Stimulated activated CD4-positive, alpha-beta T cell treated with anti-CD3 and anti-CD28 coated beads, Interleukin-12 subunit alpha, Interleukin-12 subunit beta, amount 100 ng/mL, for 4 hours (primary cell): ENCODE data around the gene S100A12.

Source experiments
- DNase-seq: peaks from one replicate; pipeline ENCODE4 v3.0.0-alpha.2; 2020

S100A12 gene

GRCh38 chr1:153396461-153396860 is 21.0 kb upstream of the S100A12 start:
- DNase-seq = no peak

DNA sequence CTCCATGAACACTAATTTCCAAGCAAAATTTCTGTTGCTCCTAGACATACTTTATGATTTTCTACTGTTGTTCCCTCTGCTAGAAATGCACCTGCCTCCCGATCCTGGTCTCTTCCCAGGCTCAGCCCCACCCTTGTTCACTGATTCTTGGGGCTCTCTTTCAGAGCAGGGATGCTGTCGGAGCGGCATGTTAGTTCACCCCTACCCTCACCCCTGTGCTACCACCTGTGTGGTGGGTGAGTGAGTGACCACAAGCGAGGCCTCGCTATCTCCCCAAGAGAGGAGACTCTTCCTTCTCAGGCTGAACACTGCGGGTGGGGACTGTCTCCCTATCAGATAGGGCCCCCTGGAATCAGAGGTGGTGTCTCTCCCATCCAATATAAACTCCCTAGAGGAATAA is 20.4 kb upstream of the S100A12 start:
- no peak for DNase-seq

DNA sequence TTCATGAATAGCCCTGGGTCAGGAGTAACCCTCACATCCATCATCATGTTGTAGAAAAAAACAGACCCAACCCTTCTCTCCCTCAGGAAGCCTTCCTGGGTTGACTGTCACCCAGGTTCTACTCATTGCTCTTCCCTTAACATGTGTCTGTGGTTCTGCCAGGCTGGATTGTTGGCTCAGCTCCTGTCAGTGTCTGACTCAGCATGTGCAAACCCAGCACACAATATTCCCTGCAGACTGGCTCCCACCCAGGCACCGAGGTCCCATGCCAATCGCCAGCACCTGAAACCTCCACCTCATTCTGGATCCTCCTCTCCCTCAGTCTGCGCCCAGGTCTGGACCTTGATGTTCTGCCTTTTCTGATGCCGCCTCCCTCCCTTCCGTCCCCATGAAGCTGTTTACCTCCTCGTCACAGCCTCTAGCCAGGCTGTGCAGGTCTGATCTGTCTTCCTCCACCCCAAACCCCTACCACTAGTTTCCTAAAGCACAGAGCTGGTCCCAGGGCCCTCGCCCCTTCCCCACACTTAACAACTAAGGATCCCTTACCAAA is 19.8 kb upstream of the S100A12 start:
- no peak for DNase-seq

- DNase-seq = no peak
These were observed 19.0 kb upstream of the S100A12 start for GRCh38 chr1:153394391-153394790.

GRCh38 chr1:153393926-153394325 is 18.5 kb upstream of the S100A12 start:
- DNase-seq = no peak

- DNase-seq = no peak
These were observed 17.4 kb upstream of the S100A12 start for GRCh38 chr1:153392822-153393221.

DNA sequence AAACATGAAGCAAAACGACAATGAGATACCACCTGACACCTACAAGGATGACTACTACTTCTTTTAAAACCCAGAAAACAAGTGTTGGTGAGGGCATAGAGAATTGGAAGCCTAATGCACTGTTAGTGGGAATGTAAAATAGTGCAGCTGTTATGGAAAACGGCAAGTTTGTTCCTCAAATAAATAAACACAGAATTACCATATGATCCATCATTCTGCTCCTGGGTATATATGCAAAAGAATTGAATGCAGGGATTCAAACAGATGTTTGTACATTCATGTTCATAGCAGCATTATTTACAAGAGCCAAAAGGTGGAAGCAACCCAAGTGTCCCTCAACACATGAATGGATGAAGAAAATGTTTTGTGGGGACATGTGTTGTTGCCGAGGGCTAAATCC is 16.8 kb upstream of the S100A12 start:
- no peak for DNase-seq

GRCh38 chr1:153390938-153391710 is 15.7 kb upstream of the S100A12 start, which contains the start of gene S100A8:
Gene S100A8 (minus strand): TSS chr1:153391073. CDS start chr1:153390535, 538 bp downstream.
- no peak for DNase-seq

DNA sequence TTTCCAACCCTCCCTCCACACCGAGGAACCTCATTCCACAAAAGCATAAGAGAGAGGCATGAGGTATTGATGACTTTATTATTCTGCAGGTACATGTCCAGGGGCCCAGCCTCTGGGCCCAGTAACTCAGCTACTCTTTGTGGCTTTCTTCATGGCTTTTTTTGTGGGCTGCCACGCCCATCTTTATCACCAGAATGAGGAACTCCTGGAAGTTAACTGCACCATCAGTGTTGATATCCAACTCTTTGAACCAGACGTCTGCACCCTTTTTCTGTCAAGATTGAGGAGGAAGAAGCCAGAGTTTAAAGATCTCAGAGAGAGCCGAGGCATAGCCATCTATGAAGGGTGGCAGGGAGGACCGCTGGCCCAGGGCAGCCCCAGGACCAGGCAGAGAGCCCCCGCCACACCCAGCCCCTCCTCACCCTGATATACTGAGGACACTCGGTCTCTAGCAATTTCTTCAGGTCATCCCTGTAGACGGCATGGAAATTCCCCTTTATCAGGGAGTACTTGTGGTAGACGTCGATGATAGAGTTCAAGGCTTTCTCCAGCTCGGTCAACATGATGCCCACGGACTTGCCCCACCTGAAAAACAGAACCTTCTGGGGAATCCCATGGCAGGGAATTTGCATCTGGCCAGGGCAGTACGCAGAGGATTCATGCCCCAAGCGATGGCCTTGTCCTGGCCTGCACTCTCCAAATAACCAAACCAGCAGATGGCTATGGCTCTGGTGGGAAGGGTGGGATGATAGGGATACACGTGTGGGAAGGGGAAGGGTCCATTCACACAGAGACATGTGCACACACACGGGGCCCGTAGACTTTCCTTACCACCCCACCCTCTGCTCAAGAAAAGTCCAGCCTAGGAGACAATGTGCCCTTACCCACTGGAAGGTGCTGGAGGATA is 14.8 kb upstream of the S100A12 start:
- no peak for DNase-seq

DNA sequence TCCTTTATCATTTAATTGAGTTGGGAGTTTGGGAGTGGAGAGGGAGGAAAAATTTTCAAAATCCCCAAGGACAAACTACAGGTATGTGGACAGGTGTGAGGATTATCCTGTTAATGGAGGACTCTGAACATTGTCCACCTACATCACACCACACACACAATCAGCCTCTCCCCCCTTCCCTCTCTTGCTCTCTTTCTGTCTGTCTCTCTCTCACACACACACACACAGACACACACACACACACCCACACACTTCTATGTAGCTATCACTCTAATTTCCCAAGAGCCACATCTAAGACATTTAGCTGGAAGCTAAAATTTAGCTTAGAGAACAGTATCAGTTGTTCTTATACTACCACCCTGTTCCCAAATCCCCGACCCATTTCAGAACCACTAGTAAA is 14.0 kb upstream of the S100A12 start:
- DNase-seq = no peak

DNA sequence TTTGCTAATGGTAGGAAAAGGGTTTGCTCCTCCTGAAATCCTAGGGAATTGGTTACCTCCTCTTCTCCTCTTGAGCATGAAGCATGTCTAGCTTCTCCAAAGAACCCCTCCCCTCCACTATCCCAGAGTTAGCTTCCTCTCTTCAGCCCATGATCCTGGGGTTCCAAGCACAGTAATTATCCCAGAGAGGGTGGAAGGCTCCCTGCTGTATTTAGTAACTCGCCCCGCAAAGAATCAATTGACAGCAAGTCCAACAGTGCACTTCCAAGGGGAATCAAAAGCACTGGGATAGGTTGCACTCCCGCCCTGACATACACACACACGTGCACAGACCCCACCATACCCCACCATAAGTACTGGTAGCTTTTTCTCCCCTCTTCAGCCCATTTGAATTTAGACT is 12.4 kb upstream of the S100A12 start:
- DNase-seq = no peak

DNA sequence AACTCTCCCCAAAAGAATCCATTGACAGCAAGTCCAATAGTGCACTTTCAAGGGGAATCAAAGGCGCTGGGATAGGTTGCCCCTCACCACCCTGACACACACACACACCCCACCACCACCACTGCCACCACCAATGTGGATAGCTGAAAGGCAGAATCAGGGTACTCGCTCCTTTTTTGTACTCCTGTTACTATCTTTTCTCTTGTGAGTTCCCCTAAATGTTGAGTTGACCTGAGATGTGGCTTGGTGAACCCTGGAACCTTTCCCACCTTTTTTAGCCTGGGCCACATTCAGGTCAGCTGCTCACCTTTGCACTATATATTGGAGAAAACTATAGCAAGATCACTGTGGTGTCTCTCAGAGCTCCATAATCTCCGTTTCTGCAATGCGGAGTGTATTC is 11.6 kb upstream of the S100A12 start:
- no peak for DNase-seq

DNA sequence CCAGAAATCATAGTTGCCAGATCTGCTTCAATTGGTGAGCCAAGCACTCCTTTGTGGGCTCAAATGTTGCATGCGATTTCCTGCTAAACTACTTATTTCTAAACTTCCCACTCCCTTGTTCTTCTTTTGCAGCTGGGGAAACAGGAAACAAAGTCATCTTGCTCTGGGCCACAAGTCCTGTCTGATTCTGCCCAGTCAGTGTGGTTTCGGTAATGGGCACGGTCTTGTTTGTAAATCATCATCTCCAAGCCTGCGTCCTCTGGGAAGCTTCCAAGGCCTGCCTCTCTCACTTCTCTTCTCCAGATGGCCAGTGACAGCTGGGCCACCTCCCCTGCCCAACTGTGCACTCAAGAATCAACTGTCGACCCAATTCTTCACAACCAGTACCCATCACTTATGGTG is 11.1 kb upstream of the S100A12 start:
- DNase-seq = no peak

DNA sequence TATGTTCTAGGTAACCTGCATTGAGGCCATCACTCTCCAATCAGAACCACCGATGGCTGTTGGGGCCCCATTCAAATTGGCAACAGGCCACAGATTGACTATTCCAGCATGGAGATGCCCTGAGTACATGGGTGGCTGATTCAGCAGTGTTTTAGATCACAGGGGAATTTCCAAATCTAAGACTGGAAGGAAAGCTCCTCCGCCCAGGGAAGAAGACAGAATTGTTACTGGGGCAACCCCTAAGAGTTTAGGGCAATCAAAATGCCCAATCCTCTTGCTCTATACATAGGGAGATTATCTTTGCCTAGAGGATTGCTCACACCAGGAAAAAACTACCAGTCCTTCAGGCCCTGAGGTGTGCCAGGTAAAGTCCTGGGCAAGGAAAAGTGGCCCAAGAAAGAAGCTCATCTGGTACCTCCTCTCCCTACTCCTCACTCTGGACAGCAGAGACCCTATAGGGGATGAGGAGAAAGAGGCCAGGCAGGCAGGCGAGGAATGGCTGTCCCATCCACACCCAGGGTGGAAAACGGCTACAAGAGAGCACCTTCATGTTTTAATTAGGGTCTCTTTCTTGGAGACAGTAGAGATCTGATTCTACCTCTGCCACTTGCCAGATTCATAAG is 9.6 kb upstream of the S100A12 start:
- no peak for DNase-seq

DNA sequence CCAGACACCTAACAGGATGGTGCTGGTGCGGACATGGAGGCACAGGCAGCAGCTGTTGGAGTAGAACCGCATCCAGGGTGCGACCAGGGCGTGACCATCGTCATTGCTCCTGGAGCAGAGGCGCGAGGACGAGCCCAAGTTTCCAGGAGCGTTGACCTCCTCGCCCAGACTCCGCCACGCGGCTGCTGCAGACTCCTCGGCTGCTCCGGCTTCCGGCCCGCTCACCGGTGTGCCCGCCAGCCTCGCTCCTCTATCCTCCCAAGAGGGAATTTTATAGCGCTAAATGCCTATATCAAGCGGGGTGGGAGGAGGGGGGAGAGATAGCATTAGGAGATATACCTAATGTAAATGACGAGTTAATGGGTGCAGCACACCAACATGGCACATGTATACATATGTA is 5.3 kb upstream of the S100A12 start:
- no peak for DNase-seq

- DNase-seq = no peak
These were observed 4.2 kb upstream of the S100A12 start for GRCh38 chr1:153379591-153379990.

- DNase-seq = no peak
These were observed 1.4 kb downstream of the S100A12 start for GRCh38 chr1:153374071-153374470.

DNA sequence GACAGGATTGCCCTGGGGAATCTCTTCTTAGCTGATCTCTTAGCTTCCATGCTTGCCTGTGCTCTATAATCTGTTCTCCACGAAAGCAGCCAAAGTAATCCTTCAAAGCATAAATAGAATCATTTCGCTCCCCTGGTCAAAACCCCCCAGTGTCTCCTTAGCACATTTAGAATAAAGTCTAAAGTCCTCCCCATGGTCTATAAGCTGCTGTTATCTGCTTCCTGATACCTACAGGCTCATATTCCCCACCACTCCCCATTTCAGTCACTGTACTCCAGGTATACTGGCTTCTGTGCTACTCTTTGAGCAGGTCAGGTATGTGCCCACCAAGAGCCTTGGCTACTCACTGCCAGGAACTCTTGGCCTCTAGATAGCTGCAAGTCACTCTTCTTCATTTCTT is 2.9 kb downstream of the S100A12 start:
- no peak for DNase-seq

DNA sequence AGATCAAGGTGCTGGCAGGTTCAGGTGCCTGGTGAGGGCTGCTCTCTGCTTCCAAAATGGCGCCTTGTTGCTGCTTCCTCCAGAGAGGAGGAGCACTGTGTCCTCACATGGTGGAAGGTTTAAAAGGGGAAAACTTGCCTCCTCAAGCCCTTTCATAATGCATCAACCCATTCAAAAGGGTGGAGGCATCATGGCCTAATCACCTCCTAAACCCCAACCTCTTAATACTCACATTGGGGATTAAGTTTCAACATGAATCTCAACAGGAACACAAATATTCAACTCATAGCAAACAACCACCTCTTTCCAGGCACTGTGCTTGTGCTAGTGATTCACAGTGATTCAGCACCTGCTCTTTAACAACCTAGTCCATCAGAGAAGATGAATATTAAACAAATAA is 4.2 kb downstream of the S100A12 start:
- DNase-seq = no peak

DNA sequence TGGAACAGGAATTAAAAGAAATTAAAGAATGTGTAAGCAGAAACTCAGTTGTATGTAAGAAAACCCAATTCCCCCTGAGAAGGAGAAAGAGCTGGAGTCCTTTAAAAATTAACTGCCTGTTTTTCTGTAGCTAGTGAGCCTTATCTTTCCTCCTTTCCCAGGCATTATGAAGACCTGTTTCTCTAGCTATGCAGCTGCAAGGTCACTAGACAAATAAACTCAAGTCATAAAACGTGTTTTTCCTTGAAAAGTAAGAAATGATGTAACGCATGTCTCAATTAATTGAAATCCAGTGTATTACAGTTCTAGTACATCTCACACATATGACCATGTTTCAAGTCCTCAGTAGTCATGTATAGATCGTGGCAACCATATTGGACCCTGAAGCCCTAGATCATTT is 5.3 kb downstream of the S100A12 start:
- DNase-seq = no peak

DNA sequence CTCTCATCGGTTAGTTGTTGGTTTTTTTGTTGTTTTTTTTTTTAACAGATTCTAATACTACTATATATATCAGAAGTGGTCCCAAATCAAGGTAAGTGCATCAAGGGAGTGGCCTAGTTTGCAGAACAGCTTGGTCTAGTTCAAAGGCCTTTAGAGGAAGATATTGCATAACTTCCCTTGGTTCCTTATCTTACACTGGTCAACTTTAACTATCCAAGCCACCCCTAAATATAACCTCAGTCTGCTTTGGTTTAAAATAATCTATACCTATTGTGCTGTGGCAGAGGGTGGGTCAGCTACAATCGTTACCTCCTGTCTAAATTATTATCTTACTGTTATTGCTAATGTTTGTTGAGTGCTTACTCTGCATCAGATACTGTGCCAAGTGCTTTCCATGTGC is 6.9 kb downstream of the S100A12 start:
- DNase-seq = no peak

DNA sequence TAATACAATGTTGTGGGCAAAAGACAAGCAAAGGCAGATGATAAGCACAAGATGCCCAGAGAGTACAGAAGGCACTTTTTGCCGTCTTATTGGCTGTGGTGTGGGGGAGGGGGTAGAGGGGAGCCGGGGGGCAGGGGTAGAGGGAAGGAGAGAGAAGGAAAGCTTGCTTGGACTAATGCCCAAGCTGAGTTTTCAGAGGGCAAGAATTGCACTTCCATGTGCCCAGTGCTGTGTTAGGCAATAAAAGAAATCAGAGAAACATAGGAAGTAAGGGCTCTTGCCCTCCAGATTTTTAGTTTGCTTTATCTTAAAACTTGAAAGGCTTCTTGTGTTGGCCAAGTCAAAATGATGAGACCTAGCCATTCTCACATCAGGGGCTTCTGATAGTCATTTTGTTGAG is 8.3 kb downstream of the S100A12 start:
- DNase-seq = no peak

DNA sequence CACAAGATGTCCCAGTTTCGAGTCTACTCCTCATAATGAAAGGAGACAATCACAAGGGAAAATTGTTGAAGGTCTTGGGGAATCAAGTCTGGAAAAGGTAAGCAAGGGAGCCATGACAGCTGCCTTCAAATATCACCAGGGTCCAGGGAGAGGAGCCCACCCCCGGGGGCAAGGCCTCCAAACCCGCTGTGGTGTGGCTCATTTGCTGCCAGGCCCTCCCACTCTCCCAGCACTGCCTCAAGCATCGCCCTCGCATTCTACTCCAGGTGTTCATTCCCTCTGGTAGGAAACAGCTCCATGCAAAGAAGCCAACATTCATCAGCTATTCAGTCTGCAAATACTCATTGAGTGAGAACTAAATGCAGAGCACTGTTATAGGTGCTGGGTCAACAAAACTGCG is 9.2 kb downstream of the S100A12 start:
- no peak for DNase-seq
